Kidney (tissue), 14 donors: Measurements from ENCODE around the gene ORAI1. TPM values are rescaled to one million over a fixed set of nuclear protein-coding genes. Genes with fewer than 3 reads are reported as not detected.
"Not testable (repeated sequence)": the region's sequence is repeated elsewhere in the genome, so short reads cannot be mapped to it uniquely, and the experiment has no call there.

ENCODE experiments used
- DNase-seq, 5 donors: peaks; one replicate each; pipeline ENCODE4 v3.0.0-alpha.2; 2013 to 2020
- FAIRE-seq: peaks from 2 replicates; lab custom pipeline; 2012; peaks lifted over from hg19 to GRCh38; lab: Jason Lieb, UNC
- H3K27ac ChIP-seq, 2 donors: one replicate each; pipeline ENCODE4 v1.7.0; 2013; ENCODE audit warnings: low read depth in 2 of 2, low read length in 2 of 2, inconsistent platforms in 1 of 2
- H3K27me3 ChIP-seq: one replicate; pipeline ENCODE4 v1.7.1; 2013; ENCODE audit warnings: low read length, inconsistent platforms; ENCODE audit not compliant: control insufficient read depth, insufficient read depth
- H3K36me3 ChIP-seq, 3 donors: one replicate each; pipeline versions ENCODE4 v1.7.0 to v1.7.1; 2013; ENCODE audit warnings: low read length in 3 of 3, control low read depth in 1 of 3, inconsistent platforms in 1 of 3; ENCODE audit not compliant: insufficient read depth in 3 of 3, control insufficient read depth in 2 of 3
- H3K4me1 ChIP-seq, 3 donors: one replicate each; pipeline versions ENCODE4 v1.7.0 to v1.7.1; 2013; ENCODE audit warnings: low read length in 3 of 3, inconsistent platforms in 1 of 3, low read depth in 1 of 3; ENCODE audit not compliant: control insufficient read depth in 2 of 3, insufficient read depth in 2 of 3
- H3K4me3 ChIP-seq, 3 donors: one replicate each; pipeline versions ENCODE4 v1.7.0 to v1.8.1; 2013; ENCODE audit warnings: low read length in 3 of 3, control low read depth in 1 of 3, inconsistent platforms in 1 of 3
- H3K9ac ChIP-seq, 3 donors: one replicate each; pipeline versions ENCODE4 v1.7.0 to v1.7.1; 2013; ENCODE audit warnings: low read length in 3 of 3, control low read depth in 1 of 3, inconsistent platforms in 1 of 3
- H3K9me3 ChIP-seq, 3 donors: one replicate each; pipeline versions ENCODE4 v1.7.0 to v1.7.1; 2013; ENCODE audit warnings: low read length in 3 of 3, control low read depth in 1 of 3, inconsistent platforms in 1 of 3; ENCODE audit not compliant: control insufficient read depth in 2 of 3, insufficient read depth in 1 of 3
- intact Hi-C: fragments of 100-400 bp; cut with DNase I; formaldehyde crosslinking; loops from one replicate; pipeline ENCODE4 v1.11.1; 2022
- polyA plus RNA-seq: library from polyadenylated mRNA; stranded (reverse); fragments of 350-450 nt; fragmentation: Illumina TruSeq; extraction: RNeasy Lipid Tissue Mini Kit (QIAGEN cat#74804); gene quantifications from one replicate; pipeline ENCODE4 v1.2.3, GENCODE V29; 2014; ENCODE audit warnings: low read depth, low replicate concordance; ENCODE audit not compliant: insufficient read depth
- total RNA-seq: library from RNA; stranded (reverse); fragmentation: NEBNext Ultra II Directional; extraction: Animal tissue kit (Norgen Biotek cat#: 25700); gene quantifications from one replicate; pipeline ENCODE4 v1.2.1, GENCODE V29; 2021
- TF ChIP-seq, protein P1 (sequence below): IDR thresholded peaks from 3 replicates; pipeline ENCODE4 v1.5.1; 2012; ENCODE audit warnings: mild to moderate bottlenecking, moderate library complexity, borderline replicate concordance; ENCODE audit not compliant: insufficient read depth; ENCODE audit errors: extremely low read depth
- donor health status: control.
- donor health status: control.
- donor health status: control.
- donor health status: control.
- donor health status: control.
- donor health status: DM: yes; HTN: yes; CAD: no.
- donor health status: Normal renal cell carcinoma (clear cell type).

Gene ORAI1
- total and polyA plus RNA-seq, 2 donors from 2014 or later: 16.5 to 18.2 TPM

DNA sequence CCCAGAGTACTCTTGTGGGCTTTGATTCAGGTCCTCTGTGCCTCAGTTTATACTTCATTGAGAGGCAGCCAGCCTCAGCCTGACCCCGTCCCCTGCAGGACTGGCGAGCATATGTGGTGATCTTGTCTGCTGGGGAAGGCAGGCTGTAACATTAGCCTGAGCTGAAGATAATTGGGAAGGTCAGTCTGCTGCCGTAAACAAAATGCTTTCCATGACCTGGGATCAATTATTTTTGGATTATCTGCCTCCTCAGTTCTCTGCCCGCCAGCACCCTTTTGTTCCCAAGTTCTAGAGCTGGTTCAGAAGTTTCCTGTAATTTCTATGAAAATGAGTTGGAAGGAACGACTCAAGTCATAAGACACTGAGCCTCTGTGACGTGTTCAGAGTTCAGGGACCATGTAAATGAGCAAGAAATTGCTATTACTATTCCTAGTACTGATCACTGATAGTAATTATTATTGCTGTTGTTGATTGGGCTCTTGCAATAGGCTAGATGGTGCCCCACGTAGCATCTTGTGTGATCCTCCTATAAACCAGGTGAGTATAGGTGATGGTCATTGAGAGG lies 4.5 kb downstream of the ORAI1 start:
- Histone ChIP-seq H3K4me3 (no peak overlapping the region), H3K27ac (no peak overlapping the region), H3K27me3 (no peaks in the 10 kb centered on the region), H3K4me1 (peaks cover 0 to 22% (median 6%) of the 10 kb centered on the region in 3 donors), H3K9ac (no peak overlapping the region), H3K36me3 (no peaks in the 10 kb centered on the region), H3K9me3 (no peaks in the 10 kb centered on the region)
- no peak for DNase-seq
- no peak for FAIRE-seq
- intact Hi-C loops: no loop called here
- TF ChIP-seq, protein P1, sequence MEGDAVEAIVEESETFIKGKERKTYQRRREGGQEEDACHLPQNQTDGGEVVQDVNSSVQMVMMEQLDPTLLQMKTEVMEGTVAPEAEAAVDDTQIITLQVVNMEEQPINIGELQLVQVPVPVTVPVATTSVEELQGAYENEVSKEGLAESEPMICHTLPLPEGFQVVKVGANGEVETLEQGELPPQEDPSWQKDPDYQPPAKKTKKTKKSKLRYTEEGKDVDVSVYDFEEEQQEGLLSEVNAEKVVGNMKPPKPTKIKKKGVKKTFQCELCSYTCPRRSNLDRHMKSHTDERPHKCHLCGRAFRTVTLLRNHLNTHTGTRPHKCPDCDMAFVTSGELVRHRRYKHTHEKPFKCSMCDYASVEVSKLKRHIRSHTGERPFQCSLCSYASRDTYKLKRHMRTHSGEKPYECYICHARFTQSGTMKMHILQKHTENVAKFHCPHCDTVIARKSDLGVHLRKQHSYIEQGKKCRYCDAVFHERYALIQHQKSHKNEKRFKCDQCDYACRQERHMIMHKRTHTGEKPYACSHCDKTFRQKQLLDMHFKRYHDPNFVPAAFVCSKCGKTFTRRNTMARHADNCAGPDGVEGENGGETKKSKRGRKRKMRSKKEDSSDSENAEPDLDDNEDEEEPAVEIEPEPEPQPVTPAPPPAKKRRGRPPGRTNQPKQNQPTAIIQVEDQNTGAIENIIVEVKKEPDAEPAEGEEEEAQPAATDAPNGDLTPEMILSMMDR: no peak

DNA sequence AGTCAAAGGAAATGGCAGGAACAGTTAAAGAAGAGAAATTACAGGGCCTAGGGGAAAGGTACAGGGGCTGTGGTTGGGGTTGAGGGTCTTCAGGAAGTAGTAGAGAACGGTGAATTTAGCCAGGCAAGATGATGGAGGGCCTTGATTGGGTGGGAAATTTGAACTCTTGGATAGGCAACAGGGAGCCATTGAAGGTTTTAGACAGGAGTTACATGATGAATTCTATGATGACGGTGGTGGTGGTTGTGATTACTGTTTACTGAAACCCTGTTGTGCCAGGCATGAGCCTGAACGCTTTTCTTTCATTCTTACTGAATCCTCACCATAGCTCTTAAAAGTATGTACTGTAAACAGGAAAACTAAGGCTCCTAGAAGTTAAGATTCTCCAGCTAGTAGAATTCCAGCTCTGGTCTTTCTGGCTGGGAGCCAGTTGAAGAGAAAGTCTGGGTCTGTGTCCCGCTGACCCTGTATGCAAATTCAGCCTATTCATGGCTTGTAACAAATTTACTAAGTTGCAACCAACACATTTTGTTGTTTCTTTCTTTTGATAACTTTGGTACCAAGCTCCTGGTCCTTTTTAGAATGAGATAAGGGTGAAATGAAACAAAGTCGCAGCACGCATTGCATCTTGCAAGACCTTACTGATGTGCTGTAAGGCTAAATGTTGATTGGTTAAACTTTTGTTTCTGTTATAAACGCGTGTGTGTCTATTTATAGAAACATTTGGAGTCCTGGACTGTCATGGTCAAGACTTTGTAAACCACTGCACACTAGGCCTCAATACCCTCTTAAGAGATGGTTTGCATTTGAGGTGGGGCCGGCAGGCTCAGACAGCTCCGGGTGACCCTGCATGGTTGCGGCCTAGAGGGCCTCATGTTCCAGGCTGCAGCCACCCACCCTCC lies 6.0 kb downstream of the ORAI1 start:
- no peak overlapping the region for H3K27ac ChIP-seq
- H3K4me3 ChIP-seq: no peak overlapping the region
- DNase-seq (no peak), FAIRE-seq (no peak)
- intact Hi-C loops: no loop called here
- H3K27me3 ChIP-seq: no peaks in the 10 kb centered on the region
- H3K4me1 ChIP-seq: peaks cover 0 to 20% (median 6%) of the 10 kb centered on the region in 3 donors
- TF ChIP-seq, protein P1: no peak
- H3K9me3 ChIP-seq: no peaks in the 10 kb centered on the region
- no peaks in the 10 kb centered on the region for H3K36me3 ChIP-seq
- no peak overlapping the region for H3K9ac ChIP-seq

DNA sequence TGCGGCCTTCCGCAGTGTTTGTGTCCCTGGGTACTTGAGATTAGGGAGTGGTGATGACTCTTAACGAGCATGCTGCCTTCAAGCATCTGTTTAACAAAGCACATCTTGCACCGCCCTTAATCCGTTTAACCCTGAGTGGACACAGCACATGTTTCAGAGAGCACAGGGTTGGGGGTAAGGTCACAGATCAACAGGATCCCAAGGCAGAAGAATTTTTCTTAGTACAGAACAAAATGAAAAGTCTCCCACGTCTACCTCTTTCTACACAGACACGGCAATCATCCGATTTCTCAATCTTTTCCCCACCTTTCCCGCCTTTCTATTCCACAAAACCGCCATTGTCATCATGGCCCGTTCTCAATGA lies 7.5 kb downstream of the ORAI1 start:
- H3K36me3 ChIP-seq, H3K9ac ChIP-seq, H3K27ac ChIP-seq, DNase-seq, H3K27me3 ChIP-seq, FAIRE-seq, H3K4me3 ChIP-seq, H3K9me3 ChIP-seq, intact Hi-C loops: not testable (repeated sequence)
- H3K4me1 ChIP-seq: peaks cover 0 to 16% (median 6%) of the 10 kb centered on the region in 3 donors

DNA sequence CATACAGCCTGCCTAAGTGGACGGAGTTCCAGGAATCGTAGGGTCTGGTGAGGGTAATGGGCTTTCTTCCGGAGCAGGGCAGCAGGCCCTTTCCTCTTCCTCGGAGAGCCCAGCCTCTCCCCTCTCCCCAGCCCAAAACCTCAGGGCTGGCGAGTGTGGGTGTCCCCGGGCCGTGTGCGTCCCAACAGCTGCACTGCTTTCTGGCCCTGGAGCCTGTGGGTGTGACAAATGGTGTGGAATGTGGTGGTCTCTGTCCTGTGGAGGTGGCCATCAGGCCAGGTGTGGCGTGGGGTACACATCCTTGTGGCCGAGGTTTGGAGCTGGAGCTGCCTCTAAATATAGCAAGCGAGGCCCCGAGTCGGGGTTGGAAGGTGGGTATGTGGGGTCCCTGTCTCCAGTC lies 8.5 kb downstream of the ORAI1 start:
- Histone ChIP-seq H3K36me3 (no peaks in the 10 kb centered on the region), H3K27me3 (no peaks in the 10 kb centered on the region), H3K27ac (no peak overlapping the region), H3K4me1 (peaks cover 0 to 12% (median 6%) of the 10 kb centered on the region in 3 donors), H3K4me3 (no peak overlapping the region), H3K9me3 (no peaks in the 10 kb centered on the region), H3K9ac (no peak overlapping the region)
- TF ChIP-seq, protein P1: no peak
- intact Hi-C loops: no loop called here
- DNase-seq: no peak
- FAIRE-seq: no peak
